ENCODE results near the gene ATG4D.
"Not testable (repeated sequence)": the region's sequence is repeated elsewhere in the genome, so short reads cannot be mapped to it uniquely, and the experiment has no call there.

The ATG4D gene

DNA sequence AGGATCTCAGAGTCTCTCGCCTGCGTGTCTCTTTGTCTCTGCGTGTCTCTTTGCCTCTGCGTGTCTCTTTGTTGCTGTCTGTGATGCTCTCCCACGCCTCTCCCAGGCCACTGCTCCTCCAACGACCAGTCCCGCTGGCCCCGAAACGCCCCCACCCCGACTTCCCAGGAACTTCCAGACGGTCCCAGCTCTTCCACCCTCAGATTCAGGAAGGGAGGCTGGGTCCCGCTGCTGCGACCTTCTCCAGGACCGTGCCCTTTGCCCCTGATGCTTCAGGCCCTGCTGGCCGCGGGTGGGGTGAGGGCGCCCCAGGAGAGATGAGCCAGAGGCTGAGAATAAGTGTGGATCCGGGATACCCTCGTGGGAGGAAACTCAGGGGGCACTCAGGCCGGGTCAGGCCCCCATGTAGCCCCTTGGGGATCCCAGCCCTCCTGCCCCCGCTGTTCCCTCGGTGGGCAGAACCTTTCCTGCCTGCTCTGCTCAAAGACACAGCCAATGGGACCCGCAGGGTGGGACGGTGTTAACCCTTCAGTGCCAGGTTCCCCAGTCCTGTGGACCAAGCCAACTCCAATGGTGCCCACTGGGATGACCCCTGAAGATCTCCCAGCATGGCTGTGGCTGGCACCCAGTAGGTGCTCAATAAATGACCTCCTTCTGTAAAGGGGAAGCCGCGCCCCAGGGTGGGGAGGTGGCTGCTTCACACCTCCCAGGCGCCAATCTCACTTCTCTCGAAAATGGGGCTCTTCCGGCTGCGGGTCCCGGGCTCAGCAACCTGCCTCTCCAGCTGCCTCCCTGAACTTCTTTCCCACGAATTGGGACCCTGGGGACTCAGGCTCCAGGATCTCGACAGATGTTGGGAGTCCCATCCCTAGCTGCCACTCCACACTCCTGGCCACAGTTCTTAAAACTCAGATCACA, 25.0 kb upstream of the ATG4D start:
- no peak for DNase-seq
- in situ Hi-C loops (cut with MboI; ENCODE audit: low pct_unique_long_range_greater_than_20kb, low sequenced_read_pairs), result no loop called here

DNA sequence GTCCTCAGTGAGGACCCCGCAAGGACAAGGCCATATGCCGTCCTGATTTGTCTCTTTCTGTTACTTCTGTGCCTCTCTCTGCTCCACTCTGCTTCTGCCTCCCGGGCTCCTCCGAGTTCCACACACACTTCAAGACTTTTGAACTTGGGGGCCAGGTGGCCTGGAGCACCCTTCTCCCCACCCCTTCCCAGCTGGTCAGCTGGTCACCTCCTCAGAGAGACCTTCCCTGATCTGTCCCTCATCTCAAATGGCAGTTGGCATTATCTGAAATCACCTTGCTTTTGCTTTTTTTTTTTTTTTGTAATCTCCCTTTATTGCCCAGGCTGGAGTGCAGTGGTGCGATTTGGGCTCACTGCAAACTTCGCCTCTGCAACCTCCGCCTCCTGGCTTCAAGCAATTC, 24.3 kb upstream of the ATG4D start:
- in situ Hi-C loops (cut with MboI; ENCODE audit: low pct_unique_long_range_greater_than_20kb, low sequenced_read_pairs), result no loop called here
- no peak for DNase-seq

DNA sequence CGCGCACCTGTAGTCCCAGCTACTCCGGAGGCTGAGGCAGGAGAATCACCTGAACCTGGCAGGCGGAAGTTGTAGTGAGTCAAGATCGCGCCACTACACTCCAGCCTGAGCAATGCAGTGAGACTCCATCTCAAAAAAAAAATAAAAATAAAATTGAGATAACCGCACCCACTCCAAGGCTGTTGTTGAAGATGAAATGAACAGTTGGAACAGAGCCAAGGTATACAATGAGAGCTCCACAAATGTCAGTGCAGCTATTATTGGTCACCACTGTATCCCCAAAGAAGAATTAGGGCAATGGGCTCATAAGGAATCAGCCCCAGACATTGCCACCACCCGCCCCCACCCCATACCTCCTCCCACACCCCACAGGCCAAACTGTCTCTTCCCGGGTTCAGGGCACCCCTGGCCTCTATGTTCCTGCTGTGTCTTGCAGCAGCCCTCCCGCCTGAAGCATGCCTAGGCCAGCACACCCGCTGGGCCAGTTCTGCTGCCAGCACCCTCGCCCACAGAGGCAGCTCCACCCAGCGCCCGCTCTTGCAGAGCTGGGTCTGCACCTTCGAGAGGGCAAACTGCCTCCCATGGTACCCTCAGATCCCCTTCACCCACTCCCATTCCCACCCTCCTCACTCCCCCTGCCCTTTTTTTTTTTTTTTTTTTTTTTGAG, 22.9 kb upstream of the ATG4D start:
- in situ Hi-C loops (cut with MboI; ENCODE audit: low pct_unique_long_range_greater_than_20kb, low sequenced_read_pairs), result no loop called here
- no peak for DNase-seq

DNA sequence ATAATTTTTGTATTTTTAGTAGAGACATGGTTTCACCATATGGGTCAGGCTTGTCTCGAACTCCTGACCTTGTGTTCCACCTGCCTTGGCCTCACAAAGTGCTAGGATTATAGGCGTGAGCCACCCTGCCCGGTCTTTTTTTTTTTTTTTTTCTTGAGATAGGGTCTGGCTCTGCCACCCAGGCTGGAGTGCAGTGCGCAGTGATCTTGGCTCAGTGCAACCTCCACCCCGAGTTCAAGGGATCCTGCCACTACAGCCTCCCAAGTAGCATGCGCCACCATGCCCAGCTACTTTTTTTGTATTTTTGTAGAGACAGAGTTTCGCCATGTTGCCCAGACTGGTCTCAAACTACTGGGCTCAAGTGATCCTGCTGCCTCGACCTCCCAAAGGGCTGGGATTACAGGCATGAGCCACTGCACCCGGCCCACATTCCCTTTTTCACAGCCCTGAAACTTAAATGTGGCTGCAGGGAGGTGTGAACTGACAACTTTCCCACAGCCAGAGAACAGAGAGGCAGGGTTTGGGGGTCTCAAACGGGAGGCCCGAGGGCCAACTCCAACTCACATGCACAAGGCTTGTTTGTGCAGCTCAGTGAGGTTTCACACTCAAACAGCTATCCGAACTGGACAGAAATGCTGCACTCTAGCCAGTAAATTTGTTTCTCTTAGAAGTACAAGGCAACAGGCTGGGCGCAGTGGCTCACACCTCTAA, 22.1 kb upstream of the ATG4D start:
- in situ Hi-C loops (cut with MboI; ENCODE audit: low pct_unique_long_range_greater_than_20kb, low sequenced_read_pairs), result no loop called here
- no peak for DNase-seq

GRCh38 chr19:10523135-10523636, 20.5 kb upstream of the ATG4D start:
- DNase-seq, result no peak
- in situ Hi-C loops (cut with MboI; ENCODE audit: low pct_unique_long_range_greater_than_20kb, low sequenced_read_pairs), result no loop called here

DNA sequence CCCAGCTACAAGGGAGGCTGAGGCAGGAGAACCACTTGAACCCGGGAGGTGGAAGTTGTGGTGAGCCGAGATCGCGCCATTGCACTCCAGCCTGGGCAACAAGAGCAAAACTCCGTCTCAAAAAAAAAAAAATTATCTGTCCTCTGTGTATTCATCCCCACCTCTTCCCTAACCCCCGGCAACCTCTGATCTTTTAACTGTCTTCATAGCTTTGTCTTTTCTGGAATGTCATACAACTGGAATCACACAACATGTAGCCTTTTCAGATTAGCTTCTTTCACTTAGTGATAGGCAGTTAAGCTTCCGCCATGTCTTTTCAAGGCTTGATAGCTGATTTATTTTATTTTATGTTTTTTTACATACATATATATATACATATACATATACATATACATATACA, 18.1 kb upstream of the ATG4D start:
- in situ Hi-C loops (cut with MboI; ENCODE audit: low pct_unique_long_range_greater_than_20kb, low sequenced_read_pairs), result no loop called here
- DNase-seq, result no peak

GRCh38 chr19:10526887-10527286, 16.8 kb upstream of the ATG4D start:
- in situ Hi-C loops (cut with MboI; ENCODE audit: low pct_unique_long_range_greater_than_20kb, low sequenced_read_pairs), result not testable (repeated sequence)

DNA sequence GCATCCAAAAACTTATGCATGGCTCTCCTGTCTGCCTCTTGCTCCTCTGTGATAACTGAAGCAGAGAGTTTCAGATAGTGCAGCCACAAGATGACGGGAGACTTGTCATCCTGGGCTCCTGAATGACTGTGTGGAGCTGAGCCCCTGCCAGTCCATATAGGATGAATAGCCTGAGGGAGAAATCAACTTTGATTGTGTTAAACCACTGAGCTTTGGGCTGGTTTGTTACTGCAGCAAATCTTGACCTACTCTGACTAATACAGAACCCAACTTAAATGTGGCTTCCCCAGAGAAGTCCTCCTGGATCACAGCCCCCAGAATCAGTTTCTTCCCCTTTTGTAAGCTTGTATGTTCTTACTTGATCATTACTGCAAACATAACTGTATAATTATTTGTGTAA, 11.2 kb upstream of the ATG4D start:
- in situ Hi-C loops (cut with MboI; ENCODE audit: low pct_unique_long_range_greater_than_20kb, low sequenced_read_pairs), result no loop called here
- DNase-seq, result no peak

More at GRCh38 chr19:10526887-10527286, 16.8 kb upstream of the ATG4D start:
- not testable (repeated sequence) for DNase-seq

- in situ Hi-C loops (cut with MboI; ENCODE audit: low pct_unique_long_range_greater_than_20kb, low sequenced_read_pairs), result no loop called here
- DNase-seq, result no peak
Measured at GRCh38 chr19:10533646-10534386, 9.9 kb upstream of the ATG4D start.

DNA sequence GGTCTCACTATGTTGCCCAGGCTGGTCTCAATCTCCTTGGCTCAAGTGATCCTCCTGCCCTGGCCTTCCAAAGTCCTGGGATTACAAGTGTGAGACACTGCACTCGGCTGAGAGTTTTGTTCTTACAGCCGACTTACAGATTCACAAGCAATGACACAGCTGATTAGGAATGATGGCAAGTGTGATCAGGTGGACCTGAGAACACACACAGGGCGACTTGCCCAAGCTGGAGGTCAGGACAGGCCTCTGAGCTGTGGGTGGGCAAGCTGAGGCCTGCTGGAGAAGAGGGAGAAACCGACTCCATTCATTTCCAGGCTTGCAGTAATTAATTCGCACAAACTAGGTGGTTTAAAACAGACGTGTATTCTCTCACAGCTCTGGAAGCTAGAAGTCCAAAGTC, 8.1 kb upstream of the ATG4D start:
- in situ Hi-C loops (cut with MboI; ENCODE audit: low pct_unique_long_range_greater_than_20kb, low sequenced_read_pairs), result no loop called here
- DNase-seq, result no peak

- in situ Hi-C loops (cut with MboI; ENCODE audit: low pct_unique_long_range_greater_than_20kb, low sequenced_read_pairs), result no loop called here
- no peak for DNase-seq
Measured at GRCh38 chr19:10537668-10538067, 6.0 kb upstream of the ATG4D start.

- DNase-seq, result no peak
Measured at GRCh38 chr19:10538204-10538983, 5.3 kb upstream of the ATG4D start.

DNA sequence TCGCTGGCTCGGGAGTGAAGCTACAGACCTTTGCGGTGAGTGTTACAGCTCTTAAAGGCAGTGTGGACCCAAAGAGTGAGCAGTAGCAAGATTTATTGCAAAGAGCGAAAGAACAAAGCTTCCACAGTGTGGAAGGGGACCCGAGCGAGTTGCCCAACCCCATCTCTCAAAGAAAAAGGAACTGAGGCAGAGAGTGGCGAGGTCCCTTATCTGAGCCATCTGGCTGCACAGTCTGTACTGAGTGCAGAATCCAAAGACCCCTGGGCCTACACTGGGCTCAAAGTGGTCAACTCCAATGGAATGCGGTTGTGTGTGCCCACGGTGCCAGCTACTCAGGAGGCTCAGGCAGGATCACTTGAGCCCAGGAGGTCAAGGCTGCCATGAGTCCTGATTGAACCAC, 4.7 kb upstream of the ATG4D start:
- in situ Hi-C loops (cut with MboI; ENCODE audit: low pct_unique_long_range_greater_than_20kb, low sequenced_read_pairs); DNase-seq: not testable (repeated sequence)

More at GRCh38 chr19:10538204-10538983, 5.3 kb upstream of the ATG4D start:
- in situ Hi-C loops (cut with MboI; ENCODE audit: low pct_unique_long_range_greater_than_20kb, low sequenced_read_pairs), result no loop called here

DNA sequence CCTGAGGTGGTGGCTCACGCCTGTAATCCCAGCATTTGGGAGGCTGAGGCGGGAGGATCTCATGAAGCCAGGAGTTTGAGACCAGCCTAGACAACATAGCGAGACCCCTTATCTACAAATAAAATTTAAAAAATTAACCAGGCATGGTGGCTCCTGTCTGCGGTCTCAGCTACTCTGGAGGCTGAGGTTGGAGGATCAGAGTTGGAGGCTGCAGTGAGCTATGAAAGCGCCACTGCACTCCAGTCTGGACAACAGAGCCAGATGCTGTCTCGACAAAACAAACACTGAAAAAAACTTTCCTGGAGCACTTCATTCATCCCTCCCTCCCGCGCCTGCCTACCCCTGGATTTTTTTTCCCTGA, 665 bp upstream of the ATG4D start:
- in situ Hi-C loops (cut with MboI; ENCODE audit: low pct_unique_long_range_greater_than_20kb, low sequenced_read_pairs), result no loop called here
- no peak for DNase-seq

DNA sequence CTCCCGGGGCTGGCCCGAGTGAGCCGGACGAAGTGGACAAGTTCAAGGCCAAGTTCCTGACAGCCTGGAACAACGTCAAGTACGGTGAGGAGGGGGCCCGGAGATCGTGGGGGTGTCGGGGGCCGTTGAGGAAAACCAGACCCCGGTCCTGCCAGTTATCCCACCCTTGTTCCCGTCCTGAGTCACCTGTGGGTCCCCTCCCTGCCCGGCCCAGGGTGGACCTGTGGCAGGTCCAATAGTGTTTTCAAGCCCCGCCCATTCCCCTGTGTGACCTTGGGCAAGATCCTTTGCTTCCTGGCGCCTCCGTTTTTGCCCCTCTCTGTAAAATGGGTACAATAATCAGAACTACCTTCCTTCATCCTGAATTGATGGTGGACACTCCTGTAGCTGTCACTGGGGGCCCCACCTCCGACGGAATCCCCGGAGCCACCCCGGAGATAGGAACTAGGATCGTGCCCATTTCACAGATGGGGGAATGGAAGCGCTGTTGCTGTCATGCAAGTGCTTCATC, 593 bp downstream of the ATG4D start:
- in situ Hi-C loops (cut with MboI; ENCODE audit: low pct_unique_long_range_greater_than_20kb, low sequenced_read_pairs), result no loop called here
- DNase-seq, result peak; percentile 23

GRCh38 chr19:10544753-10545251, 1.1 kb downstream of the ATG4D start:
- DNase-seq, result no peak
- in situ Hi-C loops (cut with MboI; ENCODE audit: low pct_unique_long_range_greater_than_20kb, low sequenced_read_pairs), result no loop called here

DNA sequence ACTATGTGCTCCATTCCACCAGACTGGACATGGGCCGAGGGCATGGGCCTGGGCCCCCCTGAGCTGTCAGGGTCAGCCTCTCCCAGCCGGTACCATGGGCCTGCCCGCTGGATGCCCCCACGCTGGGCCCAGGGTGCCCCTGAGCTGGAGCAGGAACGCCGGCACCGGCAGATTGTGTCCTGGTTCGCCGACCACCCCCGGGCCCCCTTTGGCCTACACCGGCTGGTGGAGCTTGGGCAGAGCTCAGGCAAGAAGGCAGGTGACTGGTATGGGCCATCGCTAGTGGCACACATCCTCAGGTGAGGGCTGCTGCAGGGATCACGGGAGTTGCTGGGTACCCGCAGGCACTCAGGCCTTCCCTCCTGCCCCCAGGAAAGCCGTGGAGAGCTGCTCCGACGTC, 3.1 kb downstream of the ATG4D start:
- no peak for DNase-seq
- in situ Hi-C loops (cut with MboI; ENCODE audit: low pct_unique_long_range_greater_than_20kb, low sequenced_read_pairs), result no loop called here

- in situ Hi-C loops (cut with MboI; ENCODE audit: low pct_unique_long_range_greater_than_20kb, low sequenced_read_pairs), result no loop called here
- DNase-seq, result no peak
Measured at GRCh38 chr19:10548746-10549276, 5.1 kb downstream of the ATG4D start.

Measured in KBM-7 (cell line).